K562 (cell line): ENCODE measurements around the gene DBP. TPM values are rescaled to one million over a fixed set of nuclear protein-coding genes. Genes with fewer than 3 reads are reported as not detected.

Source experiments
- BRD4 ChIP-seq: fragments of 200-600 bp; sonication (generic); IDR thresholded peaks from 2 replicates; pipeline ENCODE4 v1.6.1; 2017; ENCODE audit warnings: inconsistent platforms
- ETV1 ChIP-seq: fragments of 450-650 bp; conservative IDR thresholded peaks from 2 replicates; pipeline ENCODE4 v1.6.1; 2016; ENCODE audit warnings: missing genetic modification characterization, control low read depth, low read depth, missing compliant biosample characterization
- ILF3 ChIP-seq: fragments of 450-650 bp; IDR thresholded peaks from 2 replicates; pipeline ENCODE4 v1.6.1; 2018; ENCODE audit warnings: antibody characterized with exemption, mild to moderate bottlenecking, moderate library complexity, borderline replicate concordance
- KHSRP ChIP-seq: fragments of 450-650 bp; IDR thresholded peaks from 2 replicates; pipeline ENCODE4 v1.6.1; 2017
- NR1H2 ChIP-seq: sonication (generic); formaldehyde crosslinking; IDR thresholded peaks from 2 replicates; pipeline ENCODE4 v1.4.0; 2020; ENCODE audit warnings: mild to moderate bottlenecking, missing genetic modification reagents
- PHF8 ChIP-seq: fragments of 200-600 bp; sonication (generic); IDR thresholded peaks from 2 replicates; pipeline ENCODE4 v1.6.1; 2012; ENCODE audit warnings: mixed run types, mild to moderate bottlenecking, inconsistent platforms, low read length, moderate library complexity, borderline replicate concordance
- PTBP1 ChIP-seq: fragments of 200-400 bp; formaldehyde crosslinking; IDR thresholded peaks from 2 replicates; pipeline ENCODE4 v1.6.1; 2017; ENCODE audit warnings: low read depth, low read length
- SAFB2 ChIP-seq: fragments of 200-400 bp; formaldehyde crosslinking; IDR thresholded peaks from 2 replicates; pipeline ENCODE4 v1.6.1; 2018; ENCODE audit warnings: borderline replicate concordance, low read length, low read depth, moderate library complexity; ENCODE audit not compliant: severe bottlenecking
- SIX5 ChIP-seq, 2 experiments: IDR thresholded peaks; 2 replicates each; pipeline ENCODE4 v1.6.1; 2011; ENCODE audit warnings: low read length in 2 of 2, borderline replicate concordance in 1 of 2, low read depth in 1 of 2, mild to moderate bottlenecking in 1 of 2, moderate library complexity in 1 of 2; ENCODE audit not compliant: insufficient read depth in 1 of 2
- SMAD2 ChIP-seq: fragments of 150-350 bp; IDR thresholded peaks from 2 replicates; pipeline ENCODE4 v1.6.1; 2014; ENCODE audit warnings: low read depth, mild to moderate bottlenecking, low read length
- TGIF2 ChIP-seq: sonication (generic); formaldehyde crosslinking; IDR thresholded peaks from 2 replicates; pipeline ENCODE4 v1.8.1; 2022; ENCODE audit warnings: mild to moderate bottlenecking, missing genetic modification reagents, moderate library complexity
- THRA ChIP-seq: fragments of 450-650 bp; IDR thresholded peaks from 2 replicates; pipeline ENCODE4 v1.6.1; 2017; ENCODE audit warnings: mild to moderate bottlenecking, moderate library complexity
- ZBTB8A ChIP-seq: fragments of 450-650 bp; IDR thresholded peaks from 2 replicates; pipeline ENCODE4 v1.6.1; 2018; ENCODE audit warnings: mild to moderate bottlenecking, moderate library complexity; ENCODE audit not compliant: partially characterized antibody
- ZNF280A ChIP-seq: fragments of 450-650 bp; IDR thresholded peaks from 2 replicates; pipeline ENCODE4 v1.6.1; 2018; ENCODE audit warnings: mild to moderate bottlenecking, low read depth; ENCODE audit not compliant: partially characterized antibody
- ZNF395 ChIP-seq: fragments of 200-800 bp; sonication (Bioruptor generic); IDR thresholded peaks from 2 replicates; pipeline ENCODE4 v1.6.1; 2017; ENCODE audit warnings: missing genetic modification characterization, missing compliant biosample characterization
- ZNF699 ChIP-seq: fragments of 250-450 bp; sonication (Bioruptor Pico); IDR thresholded peaks from 2 replicates; pipeline ENCODE4 v1.8.0; 2021; ENCODE audit warnings: mild to moderate bottlenecking, moderate library complexity; ENCODE audit not compliant: insufficient replicate concordance
- polyA plus RNA-seq, 8 experiments: library from polyadenylated mRNA; depleted of rRNA in 4 of 8; stranded (reverse) in 5 of 8; unstranded in 3 of 8; fragments of >200 nt; fragmentation: Nextera tagmentation in 2 of 8; fragmentation: Illumina TruSeq in 1 of 8; extraction: Ambion mirVana in 2 of 8; extraction: Trizol in 1 of 8; gene quantifications; 2 replicates each; pipeline versions ENCODE4 v1.2.1 to v1.2.3, GENCODE V29; 2011 to 2014; ENCODE audit warnings: inconsistent platforms in 1 of 8, missing spikeins in 1 of 8
- total RNA-seq, 7 experiments: library from RNA; depleted of rRNA in 6 of 7; stranded (reverse); fragments of >200 nt in 6 of 7; fragmentation: Illumina TruSeq in 2 of 7; extraction: Trizol in 2 of 7; gene quantifications; 2 replicates each; pipeline versions ENCODE4 v1.2.1 to v1.2.3, GENCODE V29; 2011 to 2021; ENCODE audit warnings: low replicate concordance in 1 of 7
- TF ChIP-seq, protein P1 (sequence below): IDR thresholded peaks from 3 replicates; pipeline ENCODE4 v1.6.1; 2011; ENCODE audit warnings: borderline replicate concordance, mild to moderate bottlenecking; ENCODE audit not compliant: insufficient read length, insufficient read depth
- TF ChIP-seq, protein P2 (sequence below): fragments of 450-650 bp; IDR thresholded peaks from 2 replicates; pipeline ENCODE4 v1.6.1; 2017; ENCODE audit warnings: antibody characterized with exemption

DBP gene
- total and polyA plus RNA-seq, 9 of the 15 experiments (the other 6 are each of a cell fraction or from before 2014, with no cell fraction given): 0.25 to 5.5 (median 1.8) TPM

GRCh38 chr19:48634424-48635262, 2.5 kb downstream of the DBP start (continued):
- TF ChIP-seq, protein P1, sequence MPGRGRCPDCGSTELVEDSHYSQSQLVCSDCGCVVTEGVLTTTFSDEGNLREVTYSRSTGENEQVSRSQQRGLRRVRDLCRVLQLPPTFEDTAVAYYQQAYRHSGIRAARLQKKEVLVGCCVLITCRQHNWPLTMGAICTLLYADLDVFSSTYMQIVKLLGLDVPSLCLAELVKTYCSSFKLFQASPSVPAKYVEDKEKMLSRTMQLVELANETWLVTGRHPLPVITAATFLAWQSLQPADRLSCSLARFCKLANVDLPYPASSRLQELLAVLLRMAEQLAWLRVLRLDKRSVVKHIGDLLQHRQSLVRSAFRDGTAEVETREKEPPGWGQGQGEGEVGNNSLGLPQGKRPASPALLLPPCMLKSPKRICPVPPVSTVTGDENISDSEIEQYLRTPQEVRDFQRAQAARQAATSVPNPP: no peak
- TF ChIP-seq ETV1 (tag) (peak; percentile 57; the same call in 1 of the 2 replicates), ZNF699 (CRISPR knock-in tag) (no peak), ILF3 (no peak), BRD4 (no peak), TGIF2 (CRISPR knock-in tag) (no peak), KHSRP (no peak), SIX5 (IDR thresholded peaks at IDR 0.05; ENCODE audit: borderline replicate concordance in 1 of 2, insufficient read depth in 1 of 2, low read depth in 1 of 2, low read length in 2 of 2) (no peak), SMAD2 (no peak), THRA (peak; percentile 100), SAFB2 (no peak), NR1H2 (CRISPR knock-in tag) (no peak), ZNF395 (CRISPR knock-in tag) (no peak), ZBTB8A (no peak), PTBP1 (no peak), ZNF280A (no peak), PHF8 (peak; percentile 52; the same call in 1 of the 2 replicates)
- TF ChIP-seq, protein P2, sequence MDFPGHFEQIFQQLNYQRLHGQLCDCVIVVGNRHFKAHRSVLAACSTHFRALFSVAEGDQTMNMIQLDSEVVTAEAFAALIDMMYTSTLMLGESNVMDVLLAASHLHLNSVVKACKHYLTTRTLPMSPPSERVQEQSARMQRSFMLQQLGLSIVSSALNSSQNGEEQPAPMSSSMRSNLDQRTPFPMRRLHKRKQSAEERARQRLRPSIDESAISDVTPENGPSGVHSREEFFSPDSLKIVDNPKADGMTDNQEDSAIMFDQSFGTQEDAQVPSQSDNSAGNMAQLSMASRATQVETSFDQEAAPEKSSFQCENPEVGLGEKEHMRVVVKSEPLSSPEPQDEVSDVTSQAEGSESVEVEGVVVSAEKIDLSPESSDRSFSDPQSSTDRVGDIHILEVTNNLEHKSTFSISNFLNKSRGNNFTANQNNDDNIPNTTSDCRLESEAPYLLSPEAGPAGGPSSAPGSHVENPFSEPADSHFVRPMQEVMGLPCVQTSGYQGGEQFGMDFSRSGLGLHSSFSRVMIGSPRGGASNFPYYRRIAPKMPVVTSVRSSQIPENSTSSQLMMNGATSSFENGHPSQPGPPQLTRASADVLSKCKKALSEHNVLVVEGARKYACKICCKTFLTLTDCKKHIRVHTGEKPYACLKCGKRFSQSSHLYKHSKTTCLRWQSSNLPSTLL: no peak
